Stimulated activated CD8-positive, alpha-beta memory T cell treated with anti-CD3 and anti-CD28 coated beads, Interleukin-15, amount 100 ng/mL, for 48 hours (primary cell): Measurements from ENCODE around the gene ADPRHL1.

Experiments used
- DNase-seq, 2 donors: peaks; one replicate each; pipeline ENCODE4 v3.0.0-alpha.2; 2020; ENCODE audit warnings: low read depth in 2 of 2

The ADPRHL1 gene

DNA sequence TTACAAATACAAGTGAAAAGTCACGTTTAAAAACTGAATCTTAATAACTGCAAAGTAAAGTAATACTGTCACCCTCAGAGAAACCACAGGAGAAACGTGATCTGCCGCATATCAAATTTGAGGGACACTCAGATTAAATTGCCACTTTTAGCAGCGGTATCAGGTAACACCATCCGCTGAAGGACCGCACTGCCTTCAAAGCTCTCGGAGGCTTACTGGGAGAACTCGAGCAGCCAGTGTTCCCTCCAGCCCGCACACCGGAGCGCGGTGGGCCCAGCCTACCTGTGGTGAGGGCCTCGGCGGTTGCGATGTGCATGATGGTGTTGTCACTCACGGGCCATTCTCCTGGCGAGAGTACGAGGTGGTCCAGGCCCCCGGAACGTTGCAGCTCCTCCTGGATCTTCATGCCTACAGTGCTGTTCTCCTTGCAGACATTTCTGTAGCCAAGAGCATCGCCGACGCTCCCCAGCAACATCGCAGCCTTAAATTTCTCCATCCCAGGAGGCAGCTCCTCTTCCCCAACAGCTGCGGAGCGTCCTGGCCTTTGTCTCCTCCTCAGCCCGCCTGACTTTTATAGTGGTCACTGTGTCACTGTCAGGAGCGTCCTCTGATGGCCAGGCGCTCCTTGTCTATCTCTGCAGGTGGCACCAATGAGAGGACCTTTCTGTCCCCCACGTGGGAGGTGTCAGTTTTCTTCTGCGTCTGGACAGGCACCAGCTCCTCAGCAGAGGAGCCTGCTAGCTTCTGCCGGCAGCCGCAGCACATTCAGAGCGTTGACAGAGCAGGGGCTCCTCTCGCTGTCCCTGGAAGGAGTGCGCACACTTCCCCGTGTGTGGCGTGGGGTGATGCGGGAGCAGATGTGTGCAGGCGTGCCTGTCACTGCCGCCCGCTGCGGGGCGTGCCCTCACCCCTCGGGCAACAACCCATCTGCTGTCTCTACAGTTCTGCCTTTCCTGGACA is at the start of gene ADPRHL1:
ADPRHL1 (minus strand) TSS at position 547 of the 960 bp plus-strand sequence; CDS start at position 496, 51 bp downstream.
- DNase-seq = no peak

DNA sequence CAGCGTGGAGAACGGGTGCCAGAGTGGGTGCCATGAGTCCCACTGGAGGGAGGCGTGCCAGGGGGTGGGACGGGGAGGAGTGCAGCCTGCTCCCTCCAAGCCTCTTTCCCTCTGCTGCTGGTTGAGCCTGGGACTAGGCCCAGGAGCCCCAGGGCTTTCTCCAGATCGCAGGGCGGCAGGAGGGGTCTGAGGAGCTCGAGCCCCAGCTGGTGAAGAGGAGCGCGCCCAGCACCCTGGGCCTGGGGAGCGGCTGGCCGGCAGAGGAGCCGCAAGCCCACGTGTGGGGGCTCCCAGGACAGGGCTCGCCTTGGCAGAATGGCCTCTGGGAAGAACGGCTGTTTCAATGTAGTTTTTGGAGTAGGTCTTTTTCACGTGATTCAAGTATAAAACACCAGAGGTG is 49.4 kb upstream of the ADPRHL1 start:
- no peak for DNase-seq

DNA sequence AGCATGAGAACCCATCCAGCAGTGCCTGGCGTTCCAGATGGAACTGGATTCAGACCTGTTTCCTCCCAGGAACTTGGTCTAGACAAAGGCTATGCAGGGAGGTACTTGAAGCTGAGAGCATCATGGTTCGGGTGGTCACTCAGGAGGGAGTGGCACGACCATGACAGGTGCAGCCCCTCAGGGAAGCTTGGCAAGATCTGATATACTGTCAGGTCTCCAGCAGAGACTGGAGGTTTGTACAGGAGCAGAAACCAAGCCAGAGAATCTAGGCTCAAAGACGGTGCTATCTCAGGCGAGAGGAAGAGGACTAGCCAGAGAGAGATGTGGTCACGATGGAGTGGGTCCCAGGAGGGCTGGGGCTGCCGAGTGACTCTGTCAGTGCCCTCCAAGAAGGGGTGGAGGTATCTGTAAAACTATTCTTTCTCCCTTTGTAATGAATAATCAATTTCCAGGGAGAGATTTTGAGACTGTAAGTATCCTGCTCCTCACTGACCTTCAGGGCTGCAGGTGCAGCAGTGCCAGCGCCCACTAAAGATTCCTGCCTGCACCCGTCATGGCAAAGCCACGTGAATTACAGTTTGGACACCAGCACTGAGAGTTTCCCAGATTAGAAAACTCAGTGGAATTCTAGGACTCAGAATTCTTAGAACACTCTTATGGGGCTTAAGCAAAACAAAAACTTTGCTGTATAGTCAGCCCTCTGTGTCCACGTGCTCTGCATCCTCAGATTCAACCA is 47.4 kb upstream of the ADPRHL1 start:
- DNase-seq = no peak

DNA sequence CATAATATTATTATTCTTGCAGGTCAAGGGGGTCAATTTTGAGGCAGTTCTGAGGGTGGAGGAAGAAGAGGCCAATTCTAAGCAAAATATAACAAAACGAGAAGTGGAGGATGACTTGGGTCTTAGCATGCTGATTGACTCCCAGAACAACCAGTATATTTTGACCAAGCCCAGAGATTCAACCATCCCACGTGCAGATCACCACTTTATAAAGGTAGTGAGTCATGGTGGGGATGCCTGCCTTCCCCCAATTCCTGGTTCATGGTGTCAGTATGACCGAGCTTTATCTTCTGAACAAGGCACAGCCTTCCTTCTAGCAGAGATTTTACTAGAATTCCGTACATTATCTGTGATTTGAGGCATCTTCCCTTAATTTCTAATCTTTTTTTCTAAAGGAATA is 46.6 kb upstream of the ADPRHL1 start:
- DNase-seq = no peak

DNA sequence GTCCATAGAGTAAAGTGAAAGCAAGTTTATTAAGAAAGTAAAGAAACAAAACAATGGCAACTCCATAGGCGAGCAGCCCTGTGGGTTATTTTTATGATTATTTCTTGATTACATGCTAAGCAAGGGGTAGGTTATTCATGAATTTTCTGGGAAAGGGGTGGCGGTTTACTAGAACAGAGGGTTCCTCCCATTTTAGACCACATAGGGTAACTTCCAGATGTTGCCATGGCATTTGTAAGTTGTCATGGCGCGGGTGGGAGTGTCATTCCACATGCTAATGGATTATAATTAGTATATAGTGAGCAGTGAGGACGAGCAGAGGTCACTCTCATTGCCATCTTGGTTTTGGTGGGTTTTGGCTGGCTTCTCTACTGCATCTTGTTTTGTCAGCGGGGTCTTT is 45.6 kb upstream of the ADPRHL1 start:
- no peak for DNase-seq

DNA sequence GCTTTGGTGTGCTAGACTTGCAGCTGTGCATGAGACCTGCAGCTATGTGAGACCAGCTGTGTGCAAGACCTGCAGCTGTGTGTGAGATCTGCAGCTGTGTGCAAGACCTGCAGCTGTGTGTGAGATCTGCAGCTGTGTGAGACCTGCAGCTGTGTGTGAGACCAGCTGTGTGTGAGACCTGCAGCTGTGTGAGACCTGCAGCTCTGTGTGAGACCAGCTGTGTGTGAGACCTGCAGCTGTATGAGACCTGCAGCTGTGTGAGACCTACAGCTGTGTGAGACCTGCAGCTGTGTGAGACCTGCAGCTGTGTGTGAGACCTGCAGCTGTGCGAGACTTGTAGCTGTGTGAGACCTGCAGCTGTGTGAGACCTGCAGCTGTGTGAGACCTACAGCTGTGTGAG is 43.9 kb upstream of the ADPRHL1 start:
- DNase-seq = no peak

DNA sequence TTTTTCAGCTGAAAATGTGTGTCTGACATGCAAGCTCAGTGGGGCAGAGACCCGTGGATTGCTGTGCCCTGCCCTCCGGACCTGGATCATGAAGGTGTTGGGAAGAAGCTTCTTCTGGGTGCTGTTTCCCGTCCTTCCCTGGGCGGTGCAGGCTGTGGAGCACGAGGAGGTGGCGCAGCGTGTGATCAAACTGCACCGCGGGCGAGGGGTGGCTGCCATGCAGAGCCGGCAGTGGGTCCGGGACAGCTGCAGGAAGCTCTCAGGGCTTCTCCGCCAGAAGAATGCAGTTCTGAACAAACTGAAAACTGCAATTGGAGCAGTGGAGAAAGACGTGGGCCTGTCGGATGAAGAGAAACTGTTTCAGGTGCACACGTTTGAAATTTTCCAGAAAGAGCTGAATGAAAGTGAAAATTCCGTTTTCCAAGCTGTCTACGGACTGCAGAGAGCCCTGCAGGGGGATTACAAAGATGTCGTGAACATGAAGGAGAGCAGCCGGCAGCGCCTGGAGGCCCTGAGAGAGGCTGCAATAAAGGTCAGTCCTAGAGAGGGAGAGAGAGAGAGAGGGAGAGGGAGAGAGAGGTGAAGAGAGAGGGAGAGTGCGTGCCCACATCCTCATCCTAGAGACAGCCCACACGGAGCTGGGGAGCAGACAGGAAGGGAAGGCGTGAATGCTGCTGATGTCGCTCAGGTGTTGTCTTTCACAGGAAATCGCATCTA is 42.4 kb upstream of the ADPRHL1 start:
- no peak for DNase-seq

DNA sequence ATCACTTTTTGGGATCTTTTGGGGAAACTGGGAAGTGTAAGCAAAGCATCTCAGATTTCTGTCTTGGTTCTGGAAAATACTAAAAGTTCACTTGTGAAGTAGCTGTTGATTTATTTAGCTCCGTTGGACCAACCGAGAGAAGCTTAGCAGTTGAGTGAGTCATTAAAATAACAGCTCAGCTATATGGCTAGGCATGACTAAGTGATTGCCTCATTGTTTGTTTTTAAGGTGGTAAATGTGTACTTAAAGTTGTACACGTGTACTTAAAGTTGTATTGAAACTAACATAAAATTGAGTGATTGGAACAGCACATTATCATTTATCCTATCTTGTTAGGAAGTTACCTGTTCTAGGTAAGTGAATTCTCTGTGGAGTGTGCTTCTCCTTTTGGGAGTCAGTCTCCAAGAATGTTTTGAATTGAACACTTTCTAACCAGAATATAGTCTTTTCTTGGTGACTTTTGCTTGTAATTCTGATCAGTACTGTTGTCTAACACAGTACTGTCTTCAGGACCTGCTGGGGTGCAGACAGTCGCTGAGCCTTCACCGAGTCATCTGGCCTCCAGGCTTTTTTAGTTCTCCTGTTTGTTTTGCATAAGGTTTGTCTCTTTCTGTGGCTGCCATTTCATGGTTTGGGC is 40.1 kb upstream of the ADPRHL1 start:
- DNase-seq = no peak

DNA sequence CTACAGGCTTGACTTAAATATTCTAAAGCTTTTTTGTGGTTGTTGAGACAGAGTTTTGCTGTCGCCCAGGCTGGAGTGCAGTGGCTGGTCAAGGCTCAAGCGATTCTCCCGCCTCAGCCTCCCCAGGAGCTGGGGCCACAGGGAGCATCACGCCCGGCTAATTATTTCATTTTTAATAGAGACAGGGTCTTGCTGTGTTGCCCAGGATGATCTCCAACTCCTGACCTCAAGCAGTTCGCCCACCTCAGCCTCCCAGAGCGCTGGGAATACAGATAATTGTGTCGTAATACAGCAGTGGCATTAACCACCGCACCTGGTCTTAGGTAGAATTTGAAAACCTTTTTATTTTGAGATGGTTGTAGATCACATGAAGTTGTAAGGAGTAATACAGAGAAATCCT is 38.7 kb upstream of the ADPRHL1 start:
- DNase-seq = no peak

DNA sequence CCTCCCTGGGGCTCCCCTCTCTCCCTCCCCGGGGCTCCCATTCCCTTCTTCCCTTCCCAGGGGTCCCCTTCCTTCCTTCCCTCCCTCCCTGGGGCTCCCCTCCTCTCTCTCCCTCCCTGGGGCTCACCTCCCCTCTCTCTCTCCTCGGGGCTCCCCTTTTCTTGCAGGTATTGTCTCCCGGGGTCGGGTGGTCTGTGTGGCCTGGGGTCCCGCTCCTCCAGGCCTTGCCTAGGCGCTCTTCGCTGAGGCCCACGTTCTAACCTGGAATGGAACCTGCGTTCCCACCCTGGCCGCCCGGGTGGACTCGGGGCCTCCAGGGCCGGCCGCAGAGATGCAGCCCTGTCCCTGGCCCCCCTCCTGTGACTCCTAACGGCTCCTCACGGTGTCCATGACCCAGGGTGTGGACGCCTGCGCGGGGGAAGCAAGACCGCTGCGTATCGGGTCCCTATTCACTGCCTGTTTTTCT is 38.2 kb upstream of the ADPRHL1 start:
- no peak for DNase-seq

DNA sequence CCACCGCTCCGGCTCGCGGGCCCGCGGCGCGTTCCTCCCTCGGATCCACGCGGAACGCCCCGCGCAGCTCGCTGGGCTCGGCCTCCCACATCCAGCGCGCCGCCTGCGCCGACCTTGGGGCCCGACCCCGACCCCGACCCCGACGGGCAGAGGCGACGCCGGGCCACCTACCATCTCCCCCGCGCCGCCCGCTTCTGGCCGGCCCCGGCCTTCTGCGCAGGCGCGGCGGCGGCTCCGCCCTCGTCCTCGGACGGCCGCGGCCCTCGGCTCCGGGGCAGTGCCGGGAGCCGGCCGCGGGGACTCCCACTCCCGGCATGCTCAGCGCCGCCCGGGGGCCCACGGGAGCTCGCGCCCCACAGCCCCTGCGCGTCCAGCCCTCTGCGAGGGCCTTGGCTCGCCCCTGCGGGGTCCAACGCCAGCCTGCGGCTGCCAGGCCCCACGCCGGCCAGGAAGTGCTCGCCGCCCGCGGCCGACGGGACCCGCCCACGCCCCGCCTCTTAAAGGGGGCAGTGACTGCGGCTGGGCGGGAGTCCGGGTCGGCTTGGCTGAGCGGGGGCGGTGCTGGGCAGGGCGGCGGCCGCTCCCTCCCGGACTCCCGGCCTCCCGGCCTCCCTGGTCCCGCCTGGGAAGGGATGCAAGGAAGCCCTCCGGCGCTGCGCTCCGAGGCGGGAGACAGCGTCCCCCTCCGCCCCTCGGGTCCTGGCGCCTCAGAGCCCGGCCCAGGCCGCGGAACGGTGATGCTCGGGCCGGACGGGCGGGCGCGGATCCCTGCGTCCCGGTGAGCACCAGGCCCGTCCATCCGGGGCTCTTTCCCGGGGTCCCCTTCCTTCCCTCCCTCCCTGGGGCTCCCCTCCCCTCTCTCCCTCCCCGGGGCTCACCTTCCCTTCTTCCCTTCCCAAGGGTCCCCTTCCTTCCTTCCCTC is 37.5 kb upstream of the ADPRHL1 start, which contains the start of gene DCUN1D2:
DCUN1D2 (minus strand) TSS at position 216 of the 922 bp plus-strand sequence; CDS start at position 174, 42 bp downstream.
- DNase-seq = peak; percentile 71 to 74

DNA sequence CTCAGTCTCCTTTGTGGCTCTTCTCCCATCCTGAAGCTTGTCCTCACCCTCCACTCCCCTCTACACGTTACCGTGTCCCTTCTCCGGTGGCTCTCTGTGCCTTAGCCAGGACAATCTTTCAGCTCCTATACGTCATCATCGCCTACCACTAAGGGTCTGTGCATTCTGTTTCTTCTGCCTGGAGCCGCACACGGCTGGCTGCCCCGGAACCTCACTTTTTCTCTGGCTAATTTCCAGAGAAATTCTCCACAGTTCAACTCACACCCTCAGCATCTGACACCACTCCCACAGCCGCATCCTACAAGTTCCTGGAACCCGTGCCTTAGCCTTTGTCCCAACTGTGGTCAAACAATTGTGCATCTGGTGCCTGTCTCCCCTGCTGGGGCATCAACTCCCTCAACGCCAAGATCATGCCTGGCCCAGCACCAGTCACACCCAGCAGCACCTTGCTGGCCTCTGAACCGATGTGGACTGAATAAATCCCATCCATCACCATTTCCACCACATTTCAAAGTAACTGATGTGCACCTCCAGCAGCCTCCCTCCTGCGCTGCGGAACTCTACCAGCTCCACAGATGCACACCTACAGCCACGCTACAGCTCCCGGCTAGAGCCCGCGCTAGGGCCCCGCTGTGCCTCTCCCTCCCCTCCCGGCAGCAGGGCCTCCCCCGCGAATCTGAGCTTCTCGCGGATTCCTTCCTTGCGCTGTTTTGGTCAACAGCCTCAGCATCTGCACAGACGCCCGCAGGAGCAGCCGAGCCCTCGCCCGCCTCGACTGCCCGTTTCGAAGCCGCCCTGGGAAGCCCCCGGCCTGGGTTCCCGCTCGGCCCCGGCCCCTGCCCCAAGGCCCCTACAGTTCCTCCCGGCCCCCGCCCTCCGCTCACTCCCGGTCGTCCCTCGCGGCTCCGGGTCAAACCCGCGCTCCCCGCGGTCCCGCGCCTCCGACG is 36.5 kb upstream of the ADPRHL1 start:
- DNase-seq = peak; percentile 14 to 18

DNA sequence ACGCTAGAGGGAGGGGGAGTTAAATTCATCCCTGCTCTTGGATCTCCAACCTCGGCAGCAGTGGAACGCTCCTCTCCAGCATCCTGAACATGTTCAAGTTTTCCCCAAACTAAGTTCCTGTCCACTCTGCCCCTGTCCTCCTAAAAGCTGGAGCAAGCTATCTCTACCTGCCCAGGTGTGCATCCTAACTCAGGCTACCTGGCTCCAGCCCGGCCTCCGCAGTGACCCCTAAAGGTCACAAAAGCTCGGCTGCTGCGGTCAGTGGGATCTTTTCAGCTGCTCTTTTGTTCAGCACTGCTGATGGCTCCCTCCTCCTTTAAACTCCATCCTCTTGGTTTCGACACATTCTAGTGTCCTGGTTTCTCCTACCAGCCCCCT is 35.9 kb upstream of the ADPRHL1 start:
- no peak for DNase-seq

DNA sequence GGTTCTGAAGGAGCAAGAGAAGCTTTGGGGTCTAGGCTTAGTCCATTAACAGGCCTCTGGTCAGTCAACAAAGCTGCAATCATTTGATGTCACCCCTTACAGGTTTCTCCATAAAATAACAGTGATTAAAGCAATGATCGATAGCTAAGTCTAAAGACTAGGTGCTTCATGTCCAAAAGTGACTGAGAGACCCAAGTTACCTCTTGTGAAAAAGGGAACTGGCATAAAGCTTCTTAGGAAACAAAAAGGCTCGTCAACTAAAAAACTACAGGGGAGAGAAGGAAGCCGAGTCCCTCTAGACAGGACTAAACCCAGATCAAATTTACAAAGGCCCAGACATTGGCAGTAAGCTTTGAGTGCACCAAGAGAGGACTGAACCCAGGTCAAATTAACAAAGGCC is 35.0 kb upstream of the ADPRHL1 start:
- no peak for DNase-seq

DNA sequence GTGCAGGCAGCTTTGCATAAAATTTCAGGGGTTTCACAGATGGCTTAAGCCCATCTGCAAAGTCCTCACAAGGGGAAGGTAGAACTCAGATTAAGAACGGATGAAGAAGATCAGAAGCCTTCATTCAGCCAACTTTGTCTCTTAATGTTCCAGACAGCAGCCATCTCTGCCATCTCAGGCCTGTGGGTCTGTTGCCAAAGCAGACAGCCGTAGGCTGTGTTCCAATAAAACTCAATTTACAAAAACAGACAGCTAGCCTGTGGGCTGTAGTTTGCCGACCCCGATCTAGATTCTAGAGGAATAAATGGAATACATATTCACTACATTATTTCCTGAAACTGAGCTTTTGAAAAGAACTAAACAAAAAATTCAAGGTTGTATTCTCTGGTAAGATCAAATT is 33.4 kb upstream of the ADPRHL1 start:
- DNase-seq = no peak

DNA sequence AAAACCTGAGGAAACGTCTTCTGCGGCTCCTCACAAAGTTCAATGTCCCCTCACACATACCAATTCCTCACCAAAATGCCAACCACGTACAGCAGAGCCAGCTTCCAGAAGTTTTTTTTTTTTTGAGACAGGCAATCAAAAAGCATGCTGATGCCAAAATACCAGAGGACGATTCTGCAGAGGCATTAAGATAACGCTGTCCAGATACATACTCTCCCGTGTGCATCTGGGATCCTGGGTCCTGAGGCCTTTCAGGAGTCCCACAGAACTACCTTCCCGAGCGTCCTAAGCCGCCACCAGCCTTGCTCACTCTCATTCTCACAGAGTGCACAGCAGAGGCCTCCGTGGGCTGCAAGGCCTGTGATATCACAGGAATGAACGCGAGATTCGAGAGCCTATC is 32.3 kb upstream of the ADPRHL1 start:
- DNase-seq = no peak

DNA sequence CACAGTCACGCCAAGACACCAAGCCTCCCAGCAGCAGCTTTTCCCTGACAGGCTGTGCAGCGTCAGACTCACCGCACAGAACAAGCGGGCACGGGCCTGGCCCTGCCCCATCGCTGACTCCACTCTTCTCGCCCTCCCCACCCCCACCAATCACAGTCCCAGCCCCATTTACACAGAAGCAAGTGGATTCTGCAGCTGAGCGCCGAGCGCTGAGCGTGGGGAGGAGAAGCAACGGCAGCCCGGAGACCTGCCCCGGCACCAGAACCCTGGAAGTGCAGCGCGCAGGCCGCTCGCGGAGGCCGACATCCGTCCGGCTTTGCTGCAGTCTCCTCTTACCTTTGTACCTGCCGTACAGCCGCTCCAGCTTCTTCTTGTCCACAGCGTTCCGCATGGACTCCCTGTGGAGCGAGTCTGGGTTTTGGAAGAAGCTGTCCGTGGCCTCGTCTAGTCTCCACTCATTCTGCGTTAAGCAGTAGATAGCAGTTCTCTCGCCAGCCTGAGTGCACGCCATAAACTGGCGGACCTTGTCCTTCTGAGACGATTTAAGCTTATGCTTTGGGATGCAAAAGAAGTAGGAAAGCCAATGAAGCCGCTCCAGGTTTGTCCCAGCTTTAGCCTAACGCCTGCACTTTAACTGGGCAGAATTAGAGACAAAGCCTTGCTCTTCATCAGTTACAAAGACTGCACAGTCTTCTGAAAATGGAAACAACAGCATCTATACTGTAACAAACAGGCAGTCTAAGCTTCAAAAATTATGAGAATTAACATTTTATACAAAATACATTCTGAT is 30.4 kb upstream of the ADPRHL1 start:
- DNase-seq = no peak

DNA sequence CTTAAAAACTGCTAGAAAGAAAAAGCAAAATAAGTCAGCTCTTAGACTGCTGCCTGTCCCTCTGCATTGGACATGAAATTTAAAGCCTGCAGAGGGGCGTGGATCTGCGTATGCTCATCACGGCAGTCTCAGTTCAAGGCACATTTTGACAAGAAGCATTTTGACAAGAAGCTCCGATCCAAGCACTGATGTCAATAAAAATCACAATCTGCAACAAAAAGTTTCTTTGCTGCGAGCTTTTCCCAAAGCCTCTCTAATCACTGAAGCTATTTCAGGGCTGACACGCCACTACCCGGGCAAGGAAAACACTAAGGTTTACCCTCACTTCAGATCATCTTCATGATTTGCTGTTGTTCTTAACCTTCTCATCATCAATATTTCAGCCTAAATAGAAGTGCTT is 29.8 kb upstream of the ADPRHL1 start:
- DNase-seq = no peak

DNA sequence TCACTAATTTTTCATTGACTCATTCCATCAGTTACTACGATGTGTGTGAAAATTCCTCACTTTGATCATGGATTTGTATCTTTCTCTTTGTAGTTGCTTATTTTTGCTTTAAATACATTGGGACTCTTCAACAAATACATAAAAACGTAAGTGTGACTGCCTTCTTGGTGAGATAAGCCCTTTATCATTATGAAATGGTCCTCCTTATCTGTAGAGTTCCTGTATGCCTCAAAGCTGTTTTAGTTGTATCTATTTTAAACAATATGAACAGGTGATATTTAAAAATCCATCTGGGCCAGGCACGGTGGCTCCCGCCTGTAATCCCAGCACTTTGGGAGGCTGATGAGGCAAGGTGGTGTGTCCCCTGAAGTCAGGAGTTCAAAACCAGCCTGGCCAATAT is 25.9 kb upstream of the ADPRHL1 start:
- DNase-seq = no peak
